HCT116 (cell line): Measurements from ENCODE around the gene PPP1R1B. TPM values are rescaled to one million over a fixed set of nuclear protein-coding genes. Genes with fewer than 3 reads are reported as not detected.

Experiments
- ATAC-seq: fragments of 200-7000 bp; cut with Tn5 transposase; 2 replicates; pipeline ENCODE4 v1.9.1; 2020; ENCODE audit warnings: mild to moderate bottlenecking, moderate library complexity
- BruUV-seq: library from RNA; stranded (reverse); fragments of 400-500 nt; replicated peaks from 2 replicates; lab custom pipeline; 2021; lab: Mats Ljungman, UMichigan
- CTCF ChIA-PET: fragments of 300-600 bp; sonication (Branson Sonifier 250); formaldehyde crosslinking; loops from one replicate; lab custom pipeline; 2021; ENCODE audit warnings: antibody characterized with exemption; lab: Charles Lee
- POLR2A ChIA-PET: fragments of 300-600, 350-600 bp; sonication (Branson Sonifier 250); formaldehyde crosslinking; loops from one replicate; lab custom pipeline; 2021; ENCODE audit warnings: antibody characterized with exemption; lab: Charles Lee
- RAD21 ChIA-PET, 2 experiments: fragments of 300-600 bp; sonication (Branson Sonifier 250); formaldehyde crosslinking; loops; one replicate each; lab custom pipeline; 2023; ENCODE audit warnings: low total read pairs in 2 of 2; ENCODE audit not compliant: uncharacterized antibody in 2 of 2, unreplicated experiment in 2 of 2, low non-redundant PET in 1 of 2; lab: Charles Lee
- DNase-seq: peaks from one replicate; pipeline ENCODE4 v3.0.0-alpha.2; 2010; ENCODE audit warnings: low read depth, low spot score
- H2AFZ ChIP-seq: fragments of 200-600 bp; shearing (Covaris generic), sonication (generic); 2 replicates; pipeline ENCODE4 v1.6.1; 2017; ENCODE audit warnings: low read depth, mixed run types, mixed read lengths, antibody characterized with exemption, low read length; ENCODE audit not compliant: poor library complexity, severe bottlenecking
- H3K27ac ChIP-seq: 2 replicates; pipeline ENCODE4 v1.5.1; 2012; ENCODE audit warnings: low read depth, low read length
- H3K27me3 ChIP-seq: fragments of 200-600 bp; sonication (generic); 2 replicates; pipeline ENCODE4 v1.6.1; 2016; ENCODE audit warnings: mixed run types, low read length, mixed read lengths; ENCODE audit not compliant: insufficient read depth
- H3K36me3 ChIP-seq, 2 experiments: fragments of 200-500 bp in 1 of 2; fragments of 200-600 bp in 1 of 2; sonication (Bioruptor generic) in 1 of 2; sonication (generic) in 1 of 2; 2 replicates each; pipeline versions ENCODE4 v1.5.1 to v1.6.1; 2014 to 2016; ENCODE audit warnings: low read length in 2 of 2, inconsistent platforms in 1 of 2, mixed read lengths in 1 of 2, mixed run types in 1 of 2; ENCODE audit not compliant: insufficient read depth in 2 of 2, control insufficient read depth in 1 of 2
- H3K4me1 ChIP-seq, 2 experiments: fragments of 200-600 bp in 1 of 2; sonication (generic) in 1 of 2; 2 replicates each; pipeline versions ENCODE4 v1.5.1 to v1.6.1; 2012 to 2017; ENCODE audit warnings: low read length in 2 of 2, inconsistent platforms in 1 of 2, mild to moderate bottlenecking in 1 of 2, mixed read lengths in 1 of 2, mixed run types in 1 of 2, moderate library complexity in 1 of 2; ENCODE audit not compliant: insufficient read depth in 2 of 2, control insufficient read depth in 1 of 2
- H3K4me2 ChIP-seq: fragments of 200-600 bp; sonication (generic); 2 replicates; pipeline ENCODE4 v1.6.1; 2017; ENCODE audit warnings: mixed run types, low read length, mixed read lengths
- H3K4me3 ChIP-seq, 2 experiments: fragments of 200-600 bp in 1 of 2; sonication (generic) in 1 of 2; replicated peaks in 1 of 2; 2 replicates each; pipeline ENCODE4 v1.5.1; 2011 to 2016; ENCODE audit warnings: low read length in 2 of 2, control low read depth in 1 of 2, low read depth in 1 of 2, mild to moderate bottlenecking in 1 of 2, mixed read lengths in 1 of 2, mixed run types in 1 of 2
- H3K79me2 ChIP-seq: fragments of 200-600 bp; sonication (generic); 2 replicates; pipeline ENCODE4 v1.6.1; 2017; ENCODE audit warnings: mild to moderate bottlenecking, mixed run types, low read length, moderate library complexity, mixed read lengths; ENCODE audit not compliant: insufficient read depth
- H3K9ac ChIP-seq: fragments of 200-600 bp; sonication (generic); 2 replicates; pipeline ENCODE4 v1.6.1; 2016; ENCODE audit warnings: low read length, mixed read lengths
- H3K9me2 ChIP-seq: fragments of 200-600 bp; sonication (generic), shearing (Covaris generic); 2 replicates; pipeline ENCODE4 v1.6.1; 2017; ENCODE audit warnings: mixed run types, mild to moderate bottlenecking, moderate library complexity; ENCODE audit not compliant: insufficient read depth
- H3K9me3 ChIP-seq, 2 experiments: fragments of 200-500 bp in 1 of 2; fragments of 200-600 bp in 1 of 2; sonication (Bioruptor generic) in 1 of 2; sonication (generic) in 1 of 2; 2 replicates each; pipeline ENCODE4 v1.6.1; 2014 to 2017; ENCODE audit warnings: low read length in 2 of 2, mixed read lengths in 2 of 2, inconsistent platforms in 1 of 2, low read depth in 1 of 2, mild to moderate bottlenecking in 1 of 2, mixed run types in 1 of 2, moderate library complexity in 1 of 2; ENCODE audit not compliant: control insufficient read depth in 1 of 2, insufficient read depth in 1 of 2
- H4K20me1 ChIP-seq: fragments of 200-600 bp; sonication (generic), shearing (Covaris generic); 2 replicates; pipeline ENCODE4 v1.6.1; 2017; ENCODE audit warnings: mixed run types, mild to moderate bottlenecking, moderate library complexity; ENCODE audit not compliant: insufficient read depth
- ATF3 ChIP-seq: IDR thresholded peaks from 2 replicates; pipeline ENCODE4 v1.6.1; 2012
- CBX3 ChIP-seq: IDR thresholded peaks from 2 replicates; pipeline ENCODE4 v1.6.1; 2012; ENCODE audit warnings: low read depth
- CEBPB ChIP-seq: IDR thresholded peaks from 2 replicates; pipeline ENCODE4 v1.6.1; 2012; ENCODE audit warnings: low read depth
- CTCF ChIP-seq, 3 experiments: fragments of 200-600 bp in 1 of 3; sonication (generic) in 1 of 3; IDR thresholded peaks in 2 of 3; conservative IDR thresholded peaks in 1 of 3; 2 replicates each; pipeline ENCODE4 v1.5.1; 2012 to 2017; ENCODE audit warnings: low read depth in 2 of 3, low read length in 2 of 3, antibody characterized with exemption in 1 of 3, borderline replicate concordance in 1 of 3, control low read depth in 1 of 3, mild to moderate bottlenecking in 1 of 3, mixed read lengths in 1 of 3, mixed run types in 1 of 3, moderate library complexity in 1 of 3; ENCODE audit not compliant: insufficient read depth in 1 of 3
- EGR1 ChIP-seq: IDR thresholded peaks from 2 replicates; pipeline ENCODE4 v1.6.1; 2012; ENCODE audit warnings: low read depth
- ELF1 ChIP-seq: IDR thresholded peaks from 2 replicates; pipeline ENCODE4 v1.6.1; 2012; ENCODE audit warnings: low read depth, borderline replicate concordance
- EZH2 ChIP-seq: fragments of 200-600 bp; sonication (generic); IDR thresholded peaks from 2 replicates; pipeline ENCODE4 v1.6.1; 2017; ENCODE audit warnings: antibody characterized with exemption, mixed run types
- EZH2phosphoT487 ChIP-seq: fragments of 200-600 bp; IDR thresholded peaks from 2 replicates; pipeline ENCODE4 v1.6.1; 2018; ENCODE audit warnings: antibody characterized with exemption, borderline replicate concordance
- JUND ChIP-seq: IDR thresholded peaks from 2 replicates; pipeline ENCODE4 v1.6.1; 2012
- MAX ChIP-seq: IDR thresholded peaks from 2 replicates; pipeline ENCODE4 v1.6.1; 2012
- POLR2A ChIP-seq: IDR thresholded peaks from 2 replicates; pipeline ENCODE4 v1.7.0; 2011; ENCODE audit warnings: borderline replicate concordance; ENCODE audit not compliant: insufficient read depth, insufficient read length; ENCODE audit errors: extremely low read depth
- POLR2AphosphoS5 ChIP-seq: IDR thresholded peaks from 2 replicates; pipeline ENCODE4 v1.6.1; 2011; ENCODE audit warnings: mild to moderate bottlenecking, low read depth, low read length, moderate library complexity
- RAD21 ChIP-seq: IDR thresholded peaks from 2 replicates; pipeline ENCODE4 v1.6.1; 2012; ENCODE audit warnings: low read depth, mild to moderate bottlenecking
- SIN3A ChIP-seq: IDR thresholded peaks from 2 replicates; pipeline ENCODE4 v1.6.1; 2012; ENCODE audit warnings: low read depth
- SP1 ChIP-seq: IDR thresholded peaks from 2 replicates; pipeline ENCODE4 v1.6.1; 2012; ENCODE audit warnings: low read depth
- SRF ChIP-seq: IDR thresholded peaks from 2 replicates; pipeline ENCODE4 v1.6.1; 2012; ENCODE audit warnings: low read depth
- TCF7L2 ChIP-seq: IDR thresholded peaks from 2 replicates; pipeline ENCODE4 v1.7.0; 2011; ENCODE audit warnings: borderline replicate concordance, inconsistent platforms; ENCODE audit not compliant: insufficient read depth, insufficient read length; ENCODE audit errors: extremely low read depth
- YY1 ChIP-seq: IDR thresholded peaks from 2 replicates; pipeline ENCODE4 v1.6.1; 2011; ENCODE audit warnings: low read length, low read depth, moderate library complexity, mild to moderate bottlenecking; ENCODE audit not compliant: insufficient replicate concordance; ENCODE audit errors: extremely low read depth
- ZBTB33 ChIP-seq: IDR thresholded peaks from 2 replicates; pipeline ENCODE4 v1.6.1; 2011; ENCODE audit warnings: mild to moderate bottlenecking, low read length, moderate library complexity; ENCODE audit not compliant: insufficient replicate concordance; ENCODE audit errors: extremely low read depth
- ZNF274 ChIP-seq: fragments of 200-500 bp; sonication (Bioruptor generic); IDR thresholded peaks from 2 replicates; pipeline ENCODE4 v1.6.1; 2014; ENCODE audit warnings: mild to moderate bottlenecking, low read depth, low read length, inconsistent platforms
- intact Hi-C: fragments of 100-400 bp; cut with micrococcal nuclease; formaldehyde crosslinking; loops from 2 replicates; pipeline ENCODE4 v1.10.0; 2022
- total RNA-seq: library from RNA; stranded (reverse); gene quantifications from one replicate; pipeline ENCODE4 v1.2.1, GENCODE V29; 2021; ENCODE audit not compliant: unreplicated experiment

Gene PPP1R1B
- total RNA-seq, 1 experiment from 2014 or later = 0.49 TPM

- Histone ChIP-seq H4K20me1 (no peaks in the 10 kb centered on the region), H3K4me2 (no peak overlapping the region), H3K27me3 (no peaks in the 10 kb centered on the region), H3K9ac (no peak overlapping the region), H2AFZ (no peak overlapping the region), H3K4me1 (no peaks in the 10 kb centered on the region), H3K36me3 (no peaks in the 10 kb centered on the region), H3K9me3 (no peaks in the 10 kb centered on the region), H3K79me2 (no peaks in the 10 kb centered on the region), H3K9me2 (no peaks in the 10 kb centered on the region), H3K27ac (no peak overlapping the region), H3K4me3 (no peak overlapping the region)
- ChIA-PET RAD21 (no interaction called here), CTCF (no interaction called here), POLR2A (no interaction called here)
- BruUV-seq = no TSS peak
- TF ChIP-seq SIN3A = no peak
- no peak for TF ChIP-seq CEBPB
- TF ChIP-seq JUND = no peak
- no peak for TF ChIP-seq RAD21
- no peak for TF ChIP-seq CBX3
- no peak for TF ChIP-seq EZH2phosphoT487
- TF ChIP-seq SRF = no peak
- TF ChIP-seq CTCF (IDR thresholded peaks at IDR 0.05 in 2 of 3, conservative IDR thresholded peaks at IDR 0.05 in 1 of 3; ENCODE audit: borderline replicate concordance in 1 of 3, insufficient read depth in 1 of 3, low read depth in 2 of 3, low read length in 2 of 3) = no peak
- TF ChIP-seq YY1 = no peak
- TF ChIP-seq EGR1 = no peak
- TF ChIP-seq TCF7L2 = no peak
- no peak for TF ChIP-seq MAX
- TF ChIP-seq POLR2AphosphoS5 = no peak
- no peak for TF ChIP-seq ELF1
- no peak for TF ChIP-seq EZH2
- no peak for TF ChIP-seq ZBTB33
- TF ChIP-seq ATF3 = no peak
- no peak for TF ChIP-seq POLR2A
- TF ChIP-seq SP1 = no peak
- no peak for TF ChIP-seq ZNF274
- no peak for ATAC-seq
- intact Hi-C loops = no loop called here
- no peak for DNase-seq
These were observed 45.0 kb upstream of the PPP1R1B start for GRCh38 chr17:39581759-39582085.
